HEK293 (cell line): Measurements from ENCODE around the gene PLAGL1.

Experiments
- FEZF1 ChIP-seq: fragments of 450-650 bp; formaldehyde crosslinking; IDR thresholded peaks from 2 replicates; pipeline ENCODE4 v1.5.1; 2016; ENCODE audit warnings: missing biosample characterization, missing genetic modification characterization
- SALL2 ChIP-seq: fragments of 450-650 bp; formaldehyde crosslinking; IDR thresholded peaks from 2 replicates; pipeline ENCODE4 v1.5.0; 2017; ENCODE audit warnings: missing biosample characterization, mild to moderate bottlenecking, missing genetic modification characterization, borderline replicate concordance
- ZNF274 ChIP-seq, 2 experiments: fragments of 200-500 bp in 1 of 2; fragments of 450-650 bp in 1 of 2; sonication (Bioruptor generic) in 1 of 2; formaldehyde crosslinking in 1 of 2; IDR thresholded peaks; 2 replicates each; pipeline versions ENCODE4 v1.5.1 to v1.6.1; 2014 to 2016; ENCODE audit warnings: borderline replicate concordance in 1 of 2, inconsistent platforms in 1 of 2, low read length in 1 of 2, missing biosample characterization in 1 of 2, missing genetic modification characterization in 1 of 2
- ZNF350 ChIP-seq: fragments of 450-650 bp; formaldehyde crosslinking; IDR thresholded peaks from 2 replicates; pipeline ENCODE4 v1.5.0; 2017; ENCODE audit warnings: missing biosample characterization, mild to moderate bottlenecking, missing genetic modification characterization
- ZNF354C ChIP-seq: fragments of 450-650 bp; formaldehyde crosslinking; IDR thresholded peaks from 2 replicates; pipeline ENCODE4 v1.5.1; 2016; ENCODE audit warnings: missing biosample characterization, missing genetic modification characterization, low read depth, borderline replicate concordance
- ZNF549 ChIP-seq: fragments of 450-650 bp; IDR thresholded peaks from 2 replicates; pipeline ENCODE4 v1.5.1; 2018; ENCODE audit warnings: missing biosample characterization, missing genetic modification characterization, mild to moderate bottlenecking, inconsistent platforms, moderate library complexity
- ZNF558 ChIP-seq: fragments of 450-650 bp; formaldehyde crosslinking; IDR thresholded peaks from 2 replicates; pipeline ENCODE4 v1.5.1; 2016; ENCODE audit warnings: missing biosample characterization, missing genetic modification characterization
- ZNF600 ChIP-seq: fragments of 450-650 bp; formaldehyde crosslinking; IDR thresholded peaks from 2 replicates; pipeline ENCODE4 v1.5.1; 2016; ENCODE audit warnings: missing biosample characterization, missing genetic modification characterization
- TF ChIP-seq, protein P1 (sequence below): fragments of 450-650 bp; formaldehyde crosslinking; IDR thresholded peaks from 2 replicates; pipeline ENCODE4 v1.5.1; 2016; ENCODE audit warnings: missing biosample characterization, missing genetic modification characterization

DNA sequence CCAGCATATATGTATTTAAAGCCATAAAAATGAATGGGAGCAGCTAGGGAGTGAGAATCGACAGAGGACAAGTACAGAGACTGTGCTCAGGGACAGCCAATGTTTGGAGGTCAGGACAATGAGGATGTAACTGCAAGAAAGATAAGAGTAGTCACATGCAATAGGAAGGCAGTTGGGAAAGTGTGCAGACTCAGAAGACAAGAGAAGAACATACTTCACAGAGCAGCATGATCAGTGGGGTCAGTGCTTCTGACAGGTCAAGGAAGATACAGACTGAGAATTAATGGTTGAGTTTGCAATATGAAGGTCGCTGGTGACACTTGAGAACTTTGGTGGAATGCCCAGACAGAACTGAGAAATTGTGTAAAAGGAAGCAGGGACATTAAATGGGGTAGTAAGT, 25.1 kb downstream of the PLAGL1 start:
- TF ChIP-seq ZNF350 (tag by site-specific recombination) (no peak), ZNF600 (tag by site-specific recombination) (no peak), ZNF274 (IDR thresholded peaks at IDR 0.05; ENCODE audit: low read length) (no peak), ZNF274 (tag by site-specific recombination; IDR thresholded peaks at IDR 0.05; ENCODE audit: borderline replicate concordance) (no peak), ZNF354C (tag by site-specific recombination) (no peak), ZNF558 (tag by site-specific recombination) (no peak), FEZF1 (tag by site-specific recombination) (no peak), ZNF549 (tag by site-specific recombination) (no peak), SALL2 (tag by site-specific recombination) (no peak)
- TF ChIP-seq, protein P1, sequence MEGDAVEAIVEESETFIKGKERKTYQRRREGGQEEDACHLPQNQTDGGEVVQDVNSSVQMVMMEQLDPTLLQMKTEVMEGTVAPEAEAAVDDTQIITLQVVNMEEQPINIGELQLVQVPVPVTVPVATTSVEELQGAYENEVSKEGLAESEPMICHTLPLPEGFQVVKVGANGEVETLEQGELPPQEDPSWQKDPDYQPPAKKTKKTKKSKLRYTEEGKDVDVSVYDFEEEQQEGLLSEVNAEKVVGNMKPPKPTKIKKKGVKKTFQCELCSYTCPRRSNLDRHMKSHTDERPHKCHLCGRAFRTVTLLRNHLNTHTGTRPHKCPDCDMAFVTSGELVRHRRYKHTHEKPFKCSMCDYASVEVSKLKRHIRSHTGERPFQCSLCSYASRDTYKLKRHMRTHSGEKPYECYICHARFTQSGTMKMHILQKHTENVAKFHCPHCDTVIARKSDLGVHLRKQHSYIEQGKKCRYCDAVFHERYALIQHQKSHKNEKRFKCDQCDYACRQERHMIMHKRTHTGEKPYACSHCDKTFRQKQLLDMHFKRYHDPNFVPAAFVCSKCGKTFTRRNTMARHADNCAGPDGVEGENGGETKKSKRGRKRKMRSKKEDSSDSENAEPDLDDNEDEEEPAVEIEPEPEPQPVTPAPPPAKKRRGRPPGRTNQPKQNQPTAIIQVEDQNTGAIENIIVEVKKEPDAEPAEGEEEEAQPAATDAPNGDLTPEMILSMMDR (tag by site-specific recombination), result no peak
